Type B pancreatic cell (in vitro differentiated cells): ENCODE measurements around the gene MAP2K3. TPM values are rescaled to one million over a fixed set of nuclear protein-coding genes. Genes with fewer than 3 reads are reported as not detected.

ENCODE experiments used
- DNase-seq: peaks from one replicate; pipeline ENCODE4 v3.0.0; 2021; ENCODE audit warnings: mixed read lengths; ENCODE audit not compliant: unreplicated experiment; ENCODE audit errors: extremely low spot score
- H3K27ac Mint-ChIP-seq: 2 replicates; pipeline ENCODE4 v1.8.0; 2021; ENCODE audit warnings: mild to moderate bottlenecking, mixed read lengths
- H3K27me3 Mint-ChIP-seq: 2 replicates; pipeline ENCODE4 v1.8.0; 2021; ENCODE audit warnings: mixed read lengths
- H3K36me3 Mint-ChIP-seq: 2 replicates; pipeline ENCODE4 v1.8.0; 2021; ENCODE audit warnings: mixed read lengths
- H3K4me1 Mint-ChIP-seq: one replicate; pipeline ENCODE4 v1.8.0; 2021; ENCODE audit warnings: mixed read lengths; ENCODE audit not compliant: unreplicated experiment
- H3K4me3 Mint-ChIP-seq: 2 replicates; pipeline ENCODE4 v1.8.0; 2021; ENCODE audit warnings: mild to moderate bottlenecking, mixed read lengths
- H3K9me3 Mint-ChIP-seq: 2 replicates; pipeline ENCODE4 v1.8.0; 2021; ENCODE audit warnings: mixed read lengths
- CTCF ChIP-seq: fragments of 200-600 bp; sonication (generic); conservative IDR thresholded peaks from 2 replicates; pipeline ENCODE4 v1.5.0; 2021; ENCODE audit warnings: antibody characterized with exemption, mild to moderate bottlenecking
- total RNA-seq: library from RNA; stranded (reverse); gene quantifications from 2 replicates; pipeline ENCODE4 v1.2.1, GENCODE V29; 2021; ENCODE audit warnings: low replicate concordance

The MAP2K3 gene
- total RNA-seq, 1 donor from 2014 or later, result 23.6 TPM

DNA sequence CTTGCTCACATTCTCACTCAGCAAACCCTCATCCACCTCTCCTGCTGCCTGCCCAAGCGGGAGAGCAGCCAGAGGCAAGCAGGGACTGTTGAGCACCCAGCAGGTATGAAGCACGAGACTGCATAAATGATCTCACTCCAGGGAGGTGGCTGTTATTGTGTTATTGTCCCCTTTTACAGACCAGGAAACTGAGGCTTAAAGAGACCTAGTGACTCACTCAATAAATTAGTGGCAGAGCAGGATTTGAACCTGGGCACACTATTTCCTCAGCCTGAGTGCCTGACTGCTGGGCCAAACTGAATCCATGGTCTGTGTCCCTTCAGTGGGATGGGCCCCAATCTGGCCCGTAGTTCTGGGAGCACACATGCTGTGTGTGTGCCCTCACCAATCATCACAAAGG, 12.3 kb upstream of the MAP2K3 start:
- DNase-seq, result no peak
- no peaks in the 10 kb centered on the region for H3K9me3 Mint-ChIP-seq
- H3K27me3 Mint-ChIP-seq, result peaks cover 14% of the 10 kb centered on the region
- no peaks in the 10 kb centered on the region for H3K36me3 Mint-ChIP-seq
- peaks cover 9% of the 10 kb centered on the region for H3K4me1 Mint-ChIP-seq
- TF ChIP-seq CTCF, result no peak
- H3K27ac Mint-ChIP-seq, result no peak overlapping the region
- no peak overlapping the region for H3K4me3 Mint-ChIP-seq

- no peak overlapping the region for H3K27ac Mint-ChIP-seq
- DNase-seq, result no peak
- H3K4me3 Mint-ChIP-seq, result no peak overlapping the region
- TF ChIP-seq CTCF, result no peak
- no peaks in the 10 kb centered on the region for H3K36me3 Mint-ChIP-seq
- H3K9me3 Mint-ChIP-seq, result no peaks in the 10 kb centered on the region
- H3K4me1 Mint-ChIP-seq, result peaks cover 9% of the 10 kb centered on the region
- peaks cover 18% of the 10 kb centered on the region for H3K27me3 Mint-ChIP-seq
Observed at GRCh38 chr17:21272881-21273792, 11.4 kb upstream of the MAP2K3 start.

- no peak for TF ChIP-seq CTCF
- no peak for DNase-seq
- Mint-ChIP-seq H3K4me3 (peak overlapping the region; percentile 87), H3K9me3 (no peaks in the 10 kb centered on the region), H3K4me1 (peaks cover 9% of the 10 kb centered on the region), H3K27ac (no peak overlapping the region), H3K36me3 (no peaks in the 10 kb centered on the region), H3K27me3 (peaks cover 20% of the 10 kb centered on the region)
Observed at GRCh38 chr17:21275047-21275578, 9.4 kb upstream of the MAP2K3 start.

DNA sequence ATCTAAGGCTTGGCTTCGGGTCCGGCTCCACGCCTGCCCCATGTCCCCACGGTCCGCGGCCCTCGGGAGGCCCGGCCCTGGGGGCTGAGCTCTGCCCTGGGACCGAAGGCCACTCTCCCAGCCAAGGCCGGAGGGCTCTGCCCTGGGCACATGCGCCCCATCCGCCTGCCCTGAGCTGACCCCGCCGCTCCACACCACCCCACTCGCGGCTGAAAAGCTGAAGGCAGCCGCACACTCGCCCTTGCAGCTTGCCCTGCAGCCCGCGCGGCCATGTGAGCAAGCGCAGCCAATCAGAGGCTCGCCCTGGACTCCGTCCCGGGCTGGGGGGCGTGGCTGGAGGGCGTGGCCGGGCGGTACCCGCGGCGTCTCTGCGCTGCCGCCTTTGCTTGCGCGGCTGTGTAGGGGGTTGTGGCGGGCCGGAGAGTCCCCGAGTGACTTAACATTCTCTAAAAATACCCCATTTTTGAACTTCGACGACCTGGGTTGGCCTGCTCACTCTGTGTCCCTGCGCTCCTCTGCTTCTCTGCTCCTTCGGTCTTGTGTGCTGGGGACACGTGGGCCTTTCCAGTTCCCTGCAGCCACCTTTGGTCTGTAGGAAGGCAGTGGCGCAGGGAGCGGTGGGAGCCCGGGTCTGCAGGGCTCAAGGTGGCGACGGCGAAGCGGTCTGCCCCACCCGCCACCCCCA, 8.8 kb upstream of the MAP2K3 start:
- no peak overlapping the region for H3K27ac Mint-ChIP-seq
- H3K9me3 Mint-ChIP-seq, result no peaks in the 10 kb centered on the region
- peak; percentile 93 for DNase-seq
- H3K4me1 Mint-ChIP-seq, result peaks cover 9% of the 10 kb centered on the region
- peak overlapping the region; percentile 87 for H3K4me3 Mint-ChIP-seq
- peaks cover 22% of the 10 kb centered on the region for H3K27me3 Mint-ChIP-seq
- no peaks in the 10 kb centered on the region for H3K36me3 Mint-ChIP-seq
- TF ChIP-seq CTCF, result peak; percentile 21

DNA sequence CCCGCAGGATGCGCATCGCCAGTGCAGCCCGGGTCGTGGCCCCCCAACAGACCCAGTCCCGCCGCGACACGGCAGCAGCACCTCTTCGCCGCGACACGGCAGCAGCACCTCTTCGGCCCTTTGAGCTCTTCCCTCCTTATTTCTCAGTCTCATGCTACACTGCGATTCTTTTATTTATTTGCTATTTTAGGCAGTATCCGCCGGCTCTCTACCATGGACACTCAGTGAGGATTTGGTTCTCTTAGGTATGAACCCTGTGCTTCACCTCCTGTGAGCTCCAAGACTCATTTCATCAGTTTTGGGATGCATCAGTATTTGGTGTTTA, 8.3 kb upstream of the MAP2K3 start:
- Mint-ChIP-seq H3K9me3 (no peaks in the 10 kb centered on the region), H3K36me3 (no peaks in the 10 kb centered on the region), H3K27me3 (peaks cover 24% of the 10 kb centered on the region), H3K27ac (no peak overlapping the region), H3K4me1 (peaks cover 9% of the 10 kb centered on the region), H3K4me3 (peak overlapping the region; percentile 87)
- DNase-seq, result no peak
- no peak for TF ChIP-seq CTCF
